Endothelial cell of umbilical vein (primary cell): Measurements from ENCODE around the gene EARS2. TPM values are rescaled to one million over a fixed set of nuclear protein-coding genes. Genes with fewer than 3 reads are reported as not detected.
"Not testable (repeated sequence)": the region's sequence is repeated elsewhere in the genome, so short reads cannot be mapped to it uniquely, and the experiment has no call there.

Experiments used
- BruUV-seq: library from RNA; stranded (reverse); fragments of 400-500 nt; replicated peaks from 2 replicates; lab custom pipeline; 2021; lab: Mats Ljungman, UMichigan
- CTCF ChIA-PET: fragments of 300-600, 350-600 bp; sonication (Branson Sonifier 250); formaldehyde crosslinking; loops from one replicate; lab custom pipeline; 2021; ENCODE audit warnings: antibody characterized with exemption, inconsistent platforms; lab: Charles Lee
- POLR2A ChIA-PET: fragments of 300-600, 350-600 bp; sonication (Branson Sonifier 250); formaldehyde crosslinking; loops from one replicate; lab custom pipeline; 2021; ENCODE audit warnings: antibody characterized with exemption, inconsistent platforms; lab: Charles Lee
- DNase-seq: peaks from one replicate; pipeline ENCODE4 v3.0.0-alpha.2; 2011; ENCODE audit warnings: low read depth, low spot score
- FAIRE-seq: peaks from 2 replicates; lab custom pipeline; 2011; peaks lifted over from hg19 to GRCh38; lab: Jason Lieb, UNC
- H2AFZ ChIP-seq: 2 replicates; pipeline ENCODE4 v1.6.0; 2012; ENCODE audit warnings: low read depth, low read length, control low read depth, inconsistent platforms
- H3K27ac ChIP-seq: 2 replicates; pipeline ENCODE4 v1.5.1; 2011; ENCODE audit warnings: low read depth, mild to moderate bottlenecking, control low read depth, low read length, moderate library complexity; ENCODE audit not compliant: insufficient read depth
- H3K27me3 ChIP-seq, 2 experiments: 2 replicates each; pipeline versions ENCODE4 v1.6.0 to v1.6.1; 2011; ENCODE audit warnings: low read length in 2 of 2, mixed read lengths in 1 of 2; ENCODE audit not compliant: control insufficient read depth in 2 of 2, insufficient read depth in 2 of 2
- H3K36me3 ChIP-seq, 2 experiments: 2 replicates in 1 of 2; 3 replicates in 1 of 2; pipeline ENCODE4 v1.5.1; 2011; ENCODE audit warnings: low read length in 2 of 2, mild to moderate bottlenecking in 1 of 2, moderate library complexity in 1 of 2; ENCODE audit not compliant: control insufficient read depth in 2 of 2, insufficient read depth in 2 of 2; ENCODE audit errors: extremely low read depth in 1 of 2
- H3K4me1 ChIP-seq: 3 replicates; pipeline ENCODE4 v1.5.1; 2011; ENCODE audit warnings: mild to moderate bottlenecking, low read length; ENCODE audit not compliant: control insufficient read depth, insufficient read depth; ENCODE audit errors: extremely low read depth
- H3K4me2 ChIP-seq: 2 replicates; pipeline ENCODE4 v1.6.1; 2011; ENCODE audit warnings: low read length, control low read depth, mixed read lengths; ENCODE audit not compliant: insufficient read depth
- H3K4me3 ChIP-seq, 3 experiments: fragments of 200-600 bp in 1 of 3; sonication (generic), shearing (Covaris generic) in 1 of 3; replicated peaks in 1 of 3; 2 replicates each; pipeline ENCODE4 v1.5.1; 2011 to 2016; ENCODE audit warnings: control low read depth in 3 of 3, low read length in 3 of 3, mild to moderate bottlenecking in 2 of 3, inconsistent platforms in 1 of 3, low read depth in 1 of 3, moderate library complexity in 1 of 3; ENCODE audit not compliant: insufficient read depth in 1 of 3
- H3K79me2 ChIP-seq: 2 replicates; pipeline ENCODE4 v1.6.0; 2012; ENCODE audit warnings: low read length, inconsistent platforms; ENCODE audit not compliant: control insufficient read depth, insufficient read depth
- H3K9ac ChIP-seq: replicated peaks from 2 replicates; pipeline ENCODE3; 2011; ENCODE audit warnings: low read length, control low read depth; ENCODE audit not compliant: insufficient read depth; ENCODE audit errors: extremely low read depth
- H3K9me1 ChIP-seq: replicated peaks from 3 replicates; pipeline ENCODE4 v1.6.0; 2011; ENCODE audit warnings: mild to moderate bottlenecking, low read length; ENCODE audit not compliant: control insufficient read depth, insufficient read depth; ENCODE audit errors: extremely low read depth
- H3K9me3 ChIP-seq: replicated peaks from 2 replicates; pipeline ENCODE4 v1.5.1; 2012; ENCODE audit warnings: low read length, inconsistent platforms; ENCODE audit not compliant: control insufficient read depth, insufficient read depth
- H4K20me1 ChIP-seq: replicated peaks from 2 replicates; pipeline ENCODE3; 2011; ENCODE audit warnings: mild to moderate bottlenecking, low read length; ENCODE audit not compliant: control insufficient read depth, insufficient read depth; ENCODE audit errors: extremely low read depth
- CTCF ChIP-seq, 2 donors: IDR thresholded peaks; 1 replicate in 1 of 2; 2 replicates in 1 of 2; pipeline ENCODE4 v1.5.1; 2011; ENCODE audit warnings: low read length in 2 of 2, mild to moderate bottlenecking in 2 of 2, moderate library complexity in 2 of 2, control low read depth in 1 of 2, inconsistent platforms in 1 of 2, low read depth in 1 of 2; ENCODE audit not compliant: insufficient read depth in 1 of 2; ENCODE audit errors: extremely low read depth in 1 of 2
- EZH2 ChIP-seq: IDR thresholded peaks from 2 replicates; pipeline ENCODE4 v1.6.1; 2012; ENCODE audit warnings: borderline replicate concordance, low read depth, mild to moderate bottlenecking, moderate library complexity, low read length, inconsistent platforms; ENCODE audit not compliant: severe bottlenecking
- FOS ChIP-seq: IDR thresholded peaks from 2 replicates; pipeline ENCODE4 v1.6.1; 2011; ENCODE audit warnings: mild to moderate bottlenecking, low read length, moderate library complexity, borderline replicate concordance; ENCODE audit not compliant: insufficient read depth
- GATA2 ChIP-seq: IDR thresholded peaks from 2 replicates; pipeline ENCODE4 v1.7.0; 2011; ENCODE audit warnings: low read depth, mild to moderate bottlenecking, moderate library complexity, mixed read lengths, low read length; ENCODE audit not compliant: insufficient read length, insufficient read depth
- JUN ChIP-seq: IDR thresholded peaks from 2 replicates; pipeline ENCODE4 v1.6.1; 2011; ENCODE audit warnings: borderline replicate concordance, low read depth; ENCODE audit not compliant: insufficient read length, insufficient read depth
- MAX ChIP-seq: IDR thresholded peaks from 2 replicates; pipeline ENCODE4 v1.6.1; 2011; ENCODE audit not compliant: insufficient read depth, insufficient read length
- MYC ChIP-seq: IDR thresholded peaks from one replicate; pipeline ENCODE4 v1.6.1; 2011; ENCODE audit warnings: mild to moderate bottlenecking, low read depth, low read length
- POLR2A ChIP-seq: IDR thresholded peaks from 2 replicates; pipeline ENCODE4 v1.6.1; 2012; ENCODE audit warnings: low read depth, mild to moderate bottlenecking, control low read depth, low read length
- POLR2AphosphoS5 ChIP-seq: IDR thresholded peaks from 2 replicates; pipeline ENCODE4 v1.6.1; 2012; ENCODE audit warnings: low read depth, mild to moderate bottlenecking, control low read depth, low read length, moderate library complexity; ENCODE audit not compliant: insufficient read depth
- dilution Hi-C: fragments of 300-500 bp; cut with MboI; formaldehyde crosslinking; loops from one replicate; pipeline ENCODE4 v1.15.0; 2019; ENCODE audit warnings: low sequenced_read_pairs; ENCODE audit not compliant: extremely low pct_ligation_motif_present
- intact Hi-C: fragments of 100-400 bp; cut with micrococcal nuclease; formaldehyde crosslinking; loops from one replicate; pipeline ENCODE4 v1.10.0; 2022
- polyA plus RNA-seq, 4 experiments: library from polyadenylated mRNA; depleted of rRNA in 3 of 4; stranded (reverse) in 3 of 4; unstranded in 1 of 4; fragments of >200 nt; gene quantifications; 2 replicates each; pipeline versions ENCODE4 v1.2.1 to v1.2.3, GENCODE V29; 2011 to 2012; ENCODE audit warnings: missing spikeins in 1 of 4
- total RNA-seq: library from RNA; stranded (reverse); gene quantifications from 2 replicates; pipeline ENCODE4 v1.2.3, GENCODE V29; 2021

The EARS2 gene
- total and polyA plus RNA-seq, 2 donors (not counting 3 experiments of a cell fraction or from before 2014, with no cell fraction given): 14.7 to 21.6 TPM

- Histone ChIP-seq H4K20me1 (no peaks in the 10 kb centered on the region), H2AFZ (no peak overlapping the region), H3K4me3 (no peak overlapping the region), H3K4me2 (no peak overlapping the region), H3K27me3 (no peaks in the 10 kb centered on the region), H3K79me2 (no peaks in the 10 kb centered on the region), H3K27ac (no peak overlapping the region), H3K9me1 (no peaks in the 10 kb centered on the region), H3K9ac (no peak overlapping the region), H3K36me3 (peaks cover 13 to 51% of the 10 kb centered on the region in 2 experiments), H3K4me1 (no peaks in the 10 kb centered on the region), H3K9me3 (no peaks in the 10 kb centered on the region)
- no TSS peak for BruUV-seq
- CTCF ChIA-PET: no interaction called here
- no peak for TF ChIP-seq EZH2
- TF ChIP-seq MYC: no peak
- TF ChIP-seq POLR2A: no peak
- TF ChIP-seq CTCF (IDR thresholded peaks at IDR 0.05; ENCODE audit: extremely low read depth in 1 of 2, insufficient read depth in 1 of 2, low read depth in 1 of 2, low read length in 2 of 2): no peak
- no peak for TF ChIP-seq GATA2
- no peak for TF ChIP-seq FOS
- TF ChIP-seq JUN: no peak
- TF ChIP-seq MAX: no peak
- no peak for TF ChIP-seq POLR2AphosphoS5
- dilution Hi-C loops (no loop called here), intact Hi-C loops (no loop called here)
- FAIRE-seq: no peak
- POLR2A ChIA-PET: no interaction called here
- DNase-seq: no peak
Observed at GRCh38 chr16:23484510-23485256, 72.5 kb downstream of the EARS2 start.

GRCh38 chr16:23483492-23483891 lies 73.7 kb downstream of the EARS2 start:
- H3K27ac ChIP-seq, H3K9me3 ChIP-seq, BruUV-seq, H3K27me3 ChIP-seq, intact Hi-C loops, dilution Hi-C loops, H4K20me1 ChIP-seq, H3K9me1 ChIP-seq, DNase-seq, H3K4me1 ChIP-seq, CTCF ChIA-PET, FAIRE-seq, H2AFZ ChIP-seq, H3K4me2 ChIP-seq, POLR2A ChIA-PET, H3K79me2 ChIP-seq, H3K4me3 ChIP-seq, H3K9ac ChIP-seq: not testable (repeated sequence)
- H3K36me3 ChIP-seq: peaks cover 13 to 60% of the 10 kb centered on the region in 2 experiments
